SK-N-SH treated with all-trans-retinoic acid at 6 μM for 48 hours (cell line): ENCODE results near the gene IYD.

Experiments used
- ISL1 ChIP-seq: fragments of 250-450 bp; sonication (Bioruptor Pico); IDR thresholded peaks from 2 replicates; pipeline ENCODE4 v2.1.2; 2022; ENCODE audit warnings: mild to moderate bottlenecking, moderate library complexity
- SNAI2 ChIP-seq: fragments of 250-450 bp; sonication (Bioruptor Pico); IDR thresholded peaks from 2 replicates; pipeline ENCODE4 v1.5.0; 2020; ENCODE audit warnings: mild to moderate bottlenecking, moderate library complexity
- ZFP30 ChIP-seq: fragments of 450-650 bp; formaldehyde crosslinking; IDR thresholded peaks from 2 replicates; pipeline ENCODE4 v1.5.0; 2022; ENCODE audit warnings: mild to moderate bottlenecking, moderate library complexity
- ZNF565 ChIP-seq: fragments of 450-650 bp; formaldehyde crosslinking; conservative IDR thresholded peaks from 2 replicates; pipeline ENCODE4 v1.5.0; 2020; ENCODE audit warnings: low read depth, mild to moderate bottlenecking, moderate library complexity

DNA sequence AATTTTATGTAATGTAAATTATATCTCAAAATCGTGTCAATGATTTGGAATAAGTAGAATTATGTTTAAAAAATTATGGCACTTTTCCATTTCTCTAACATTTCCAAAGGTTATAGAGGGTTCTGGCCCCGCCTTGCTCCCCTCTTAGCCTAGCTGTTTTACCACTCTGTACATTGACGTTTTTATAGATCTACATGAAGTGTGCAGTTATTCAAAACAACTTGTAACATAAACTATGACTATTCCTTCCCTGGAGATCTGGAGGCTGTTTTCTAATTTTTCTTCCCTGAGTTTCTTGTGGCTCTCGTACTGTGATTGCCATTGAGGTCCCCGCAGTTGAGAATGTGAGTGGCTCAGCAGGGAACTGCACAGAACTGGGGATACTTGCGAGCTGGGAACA is 48.4 kb downstream of the IYD start:
- no peak for TF ChIP-seq ZNF565 (CRISPR knock-in tag)
- no peak for TF ChIP-seq ZFP30 (CRISPR knock-in tag)
- TF ChIP-seq ISL1 (CRISPR knock-in tag), result no peak
- no peak for TF ChIP-seq SNAI2 (CRISPR knock-in tag)
